Measurements from ENCODE around the gene GADD45G.

GRCh38 chr9:89647366-89648128 is 42.7 kb downstream of the GADD45G start:
- no peak for TF ChIP-seq CTCF (IDR thresholded peaks at IDR 0.05)
- no peak for TF ChIP-seq EP300 (IDR thresholded peaks at IDR 0.05)
- no peak for TF ChIP-seq POLR2A (IDR thresholded peaks at IDR 0.05)
- TF ChIP-seq POLR2AphosphoS5 (IDR thresholded peaks at IDR 0.05), result no peak

Data from sigmoid colon (tissue), 4 donors.